Cerebellar nuclear complex (tissue), 1 donor: ENCODE results near the gene ZNF620.
A peak's percentile ranks its signal among the peaks of the same experiment; 100 is the strongest.
"Not testable (repeated sequence)": the region's sequence is repeated elsewhere in the genome, so short reads cannot be mapped to it uniquely, and the experiment has no call there.

Experiments used
- DNase-seq, 2 experiments: peaks; one replicate each; lab custom pipeline; 2025; lab: John Stamatoyannopoulos, UW

ZNF620 gene

DNA sequence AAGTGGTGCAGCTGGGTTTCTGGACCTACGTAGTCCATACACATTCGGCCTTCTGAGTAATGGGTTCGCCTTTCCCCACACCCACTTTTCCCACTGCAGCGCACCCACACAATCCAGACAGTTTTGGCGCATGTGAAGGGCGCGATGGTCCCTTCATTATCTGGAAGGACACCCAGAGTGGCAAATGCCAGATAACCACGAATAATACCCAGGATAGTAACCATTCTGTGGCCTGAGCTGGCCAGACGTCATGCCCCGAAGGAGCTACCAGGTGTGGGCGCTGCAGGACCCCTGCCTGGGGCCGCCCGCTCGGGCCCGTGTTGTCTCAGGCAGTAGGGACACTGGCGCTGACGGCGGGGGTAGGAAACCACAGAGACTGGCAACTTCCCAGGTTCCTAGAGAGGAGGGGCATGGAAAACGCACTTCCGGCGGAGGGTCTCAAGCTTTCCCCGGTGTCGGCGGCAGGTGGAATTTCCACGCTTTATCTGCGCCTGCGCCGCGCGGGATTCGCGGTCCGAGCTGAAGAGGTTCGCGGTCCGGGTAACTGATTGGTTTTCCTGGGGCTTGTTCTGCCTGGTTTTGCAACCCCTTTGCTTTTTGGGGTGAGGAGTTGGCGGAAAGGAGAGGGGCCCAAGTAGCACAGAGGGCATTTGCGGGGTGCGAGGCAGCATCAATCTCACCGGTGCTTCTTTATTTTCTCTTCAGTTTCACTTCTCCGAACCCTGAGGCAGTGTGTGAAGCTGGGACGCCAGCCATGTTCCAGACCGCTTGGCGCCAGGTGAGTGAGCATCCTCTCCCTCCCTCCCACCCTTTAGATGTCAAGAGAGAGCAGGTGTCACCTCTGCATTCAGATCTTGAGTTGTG, at the start of gene ZNF620:
TSS of gene ZNF620 (plus strand) at position 441 of the 864 bp plus-strand sequence. CDS start at position 755, 314 bp downstream.
- DNase-seq = peak; percentile 2 to 34

DNA sequence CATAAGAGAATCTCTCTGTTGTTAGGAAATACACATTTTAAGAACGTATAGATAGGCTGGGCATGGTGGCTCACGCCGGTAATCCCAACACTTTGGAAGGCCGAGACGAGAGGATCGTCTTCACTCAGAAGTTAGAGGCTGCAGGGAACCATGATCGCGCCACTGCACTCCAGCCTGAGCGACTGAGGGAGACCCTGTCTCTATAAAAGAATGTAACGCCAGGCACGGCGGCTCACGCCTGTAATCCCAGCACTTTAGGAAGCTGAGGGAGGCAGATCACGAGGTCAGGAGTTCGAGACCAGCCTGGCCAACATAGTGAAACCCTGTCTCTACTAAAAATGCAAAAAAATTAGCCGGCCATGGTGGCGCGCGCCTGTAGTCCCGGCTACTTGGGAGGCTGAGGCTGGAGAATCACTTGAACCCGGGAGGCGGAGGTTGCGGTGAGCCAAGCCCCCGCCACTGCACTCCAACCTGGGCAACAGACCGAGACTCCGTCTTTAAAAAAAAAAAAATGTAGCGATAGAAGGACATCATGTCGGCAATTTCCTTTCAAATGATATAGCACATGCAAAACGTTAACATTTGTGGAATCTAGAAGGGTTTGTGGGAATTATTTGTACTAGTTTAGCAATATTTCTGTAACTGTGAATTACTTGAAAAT, 49.4 kb upstream of the ZNF620 start:
- DNase-seq = no peak

DNA sequence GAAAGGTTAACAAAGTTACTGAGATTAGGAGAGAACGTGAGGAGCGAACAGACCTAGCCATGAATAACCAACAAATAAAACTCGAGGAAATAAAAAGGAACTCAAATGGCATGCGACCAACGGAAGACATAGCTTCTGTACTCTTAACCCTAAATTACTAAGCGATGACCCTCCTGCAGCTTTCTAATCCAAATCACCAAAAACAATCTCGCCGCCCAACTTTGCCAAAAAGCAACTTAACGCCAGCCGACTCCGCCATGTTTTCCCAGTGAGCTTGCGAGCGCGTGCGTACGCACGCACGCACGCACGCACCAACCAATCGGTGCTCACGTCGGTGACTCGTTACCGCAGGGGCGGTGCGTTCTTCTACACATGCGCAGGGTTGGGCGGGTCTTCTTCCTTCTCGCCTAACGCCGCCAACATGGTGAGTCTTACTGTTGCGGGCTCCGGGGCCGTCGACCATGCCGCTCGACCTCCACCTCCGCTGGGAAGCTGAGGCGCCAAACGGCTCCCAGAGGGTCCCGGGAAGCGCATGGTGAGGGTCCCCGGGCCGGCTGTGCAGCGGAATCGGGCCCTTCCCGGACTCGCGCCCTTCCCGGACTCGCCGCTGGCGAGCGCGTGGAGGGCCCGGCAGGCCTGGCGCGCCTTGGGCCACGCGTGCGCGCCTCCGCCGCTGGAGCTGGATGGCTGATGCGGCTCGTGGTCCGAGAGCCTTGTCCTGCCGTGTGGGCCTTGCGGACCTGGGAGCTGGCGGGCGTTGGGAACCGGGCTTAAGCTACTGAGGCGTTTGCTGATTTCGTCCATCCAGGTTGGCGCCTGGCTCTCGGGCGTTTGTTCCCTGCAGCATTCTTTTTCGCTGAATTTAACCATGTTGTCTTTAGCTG, 48.7 kb upstream of the ZNF620 start, which contains the start of gene RPL14:
TSS of gene RPL14 (plus strand) at position 400 of the 884 bp plus-strand sequence. CDS start at position 533, 133 bp downstream.
- DNase-seq = peak; percentile 72 to 84

DNA sequence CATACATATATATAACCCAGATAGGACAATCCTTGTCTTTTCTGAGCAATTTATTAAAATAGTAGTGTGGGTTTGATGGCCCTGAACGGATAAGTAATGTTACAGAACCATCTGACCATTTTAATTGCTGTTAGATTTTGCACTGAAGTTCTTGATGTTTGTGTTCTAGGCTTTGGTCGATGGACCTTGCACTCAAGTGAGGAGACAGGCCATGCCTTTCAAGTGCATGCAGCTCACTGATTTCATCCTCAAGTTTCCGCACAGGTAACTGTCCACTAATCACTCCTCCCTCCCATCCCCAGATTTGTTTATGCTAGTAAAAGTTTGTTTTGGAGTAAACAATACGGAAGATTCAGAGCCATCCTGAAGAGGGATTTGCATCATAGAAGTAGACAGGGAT, 47.4 kb upstream of the ZNF620 start:
- no peak for DNase-seq

DNA sequence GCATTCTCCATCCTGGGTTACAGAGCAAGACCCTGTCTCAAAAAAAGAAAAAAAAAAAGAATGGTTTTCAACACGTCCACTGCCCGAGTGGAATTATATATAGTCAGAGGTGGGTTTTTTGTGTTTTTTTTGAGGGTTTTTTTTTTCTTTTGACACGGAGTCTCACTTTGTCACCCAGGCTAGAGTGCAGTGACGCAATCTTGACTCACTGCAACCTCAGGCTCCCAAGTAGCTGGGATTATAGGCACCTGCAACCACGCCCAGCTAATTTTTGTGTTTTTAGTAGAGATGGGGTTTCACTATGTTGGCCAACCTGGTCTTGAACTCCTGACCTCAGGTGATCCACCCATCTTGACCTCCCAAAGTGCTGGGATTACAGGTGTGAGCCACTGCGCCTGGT, 45.4 kb upstream of the ZNF620 start:
- not testable (repeated sequence) for DNase-seq

DNA sequence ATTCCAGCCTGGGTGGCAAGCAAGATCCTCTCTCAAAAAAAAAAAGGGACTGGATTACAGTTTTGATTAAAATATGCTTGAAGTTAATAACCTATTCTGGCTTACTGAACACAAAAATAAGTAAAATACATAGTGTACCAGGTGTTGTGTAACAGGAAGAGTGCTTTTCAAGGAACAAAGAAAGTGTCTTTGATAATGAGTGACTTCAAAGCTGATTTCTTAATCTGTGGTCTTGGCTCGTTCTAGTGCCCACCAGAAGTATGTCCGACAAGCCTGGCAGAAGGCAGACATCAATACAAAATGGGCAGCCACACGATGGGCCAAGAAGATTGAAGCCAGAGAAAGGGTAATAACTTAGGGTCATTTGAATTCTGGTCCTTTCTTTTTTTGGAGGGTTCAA, 44.7 kb upstream of the ZNF620 start:
- no peak for DNase-seq

DNA sequence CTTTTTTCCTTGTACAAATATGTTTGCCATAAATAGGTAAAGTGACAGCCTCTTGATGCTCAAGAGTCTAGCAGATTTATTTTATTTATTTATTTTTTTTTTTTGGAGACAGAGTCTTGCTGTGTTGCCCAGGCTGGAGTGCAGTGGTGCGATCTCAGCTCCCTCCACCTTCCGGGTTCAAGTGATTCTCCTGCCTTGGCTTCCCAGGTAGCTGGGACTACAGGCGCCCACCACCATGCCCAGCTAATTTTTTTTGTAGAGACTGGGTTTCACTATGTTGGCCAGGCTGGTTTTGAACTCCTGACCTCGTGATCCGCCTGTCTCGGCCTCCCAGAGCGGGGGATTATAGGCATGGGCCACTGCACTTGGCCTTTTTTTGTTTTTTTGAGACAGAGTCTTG, 43.0 kb upstream of the ZNF620 start:
- not testable (repeated sequence) for DNase-seq

DNA sequence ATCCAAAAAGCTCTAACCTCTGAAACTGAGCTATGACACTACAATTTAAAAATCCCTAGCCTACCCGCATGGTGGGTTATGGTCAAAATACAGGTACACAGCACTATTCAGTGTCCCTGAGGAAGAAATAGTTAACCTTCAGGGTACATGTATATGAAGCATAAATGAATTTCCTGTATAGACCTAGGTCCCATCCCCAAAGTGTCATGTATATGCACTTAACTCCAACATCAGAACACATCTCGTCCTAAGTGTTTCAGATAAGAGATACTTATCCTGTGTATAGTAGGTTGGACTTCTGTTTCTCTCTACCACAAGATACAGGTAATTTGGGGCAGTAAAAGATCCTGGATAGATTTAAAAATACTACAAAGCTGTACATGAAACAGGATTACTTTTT, 42.3 kb upstream of the ZNF620 start:
- no peak for DNase-seq

DNA sequence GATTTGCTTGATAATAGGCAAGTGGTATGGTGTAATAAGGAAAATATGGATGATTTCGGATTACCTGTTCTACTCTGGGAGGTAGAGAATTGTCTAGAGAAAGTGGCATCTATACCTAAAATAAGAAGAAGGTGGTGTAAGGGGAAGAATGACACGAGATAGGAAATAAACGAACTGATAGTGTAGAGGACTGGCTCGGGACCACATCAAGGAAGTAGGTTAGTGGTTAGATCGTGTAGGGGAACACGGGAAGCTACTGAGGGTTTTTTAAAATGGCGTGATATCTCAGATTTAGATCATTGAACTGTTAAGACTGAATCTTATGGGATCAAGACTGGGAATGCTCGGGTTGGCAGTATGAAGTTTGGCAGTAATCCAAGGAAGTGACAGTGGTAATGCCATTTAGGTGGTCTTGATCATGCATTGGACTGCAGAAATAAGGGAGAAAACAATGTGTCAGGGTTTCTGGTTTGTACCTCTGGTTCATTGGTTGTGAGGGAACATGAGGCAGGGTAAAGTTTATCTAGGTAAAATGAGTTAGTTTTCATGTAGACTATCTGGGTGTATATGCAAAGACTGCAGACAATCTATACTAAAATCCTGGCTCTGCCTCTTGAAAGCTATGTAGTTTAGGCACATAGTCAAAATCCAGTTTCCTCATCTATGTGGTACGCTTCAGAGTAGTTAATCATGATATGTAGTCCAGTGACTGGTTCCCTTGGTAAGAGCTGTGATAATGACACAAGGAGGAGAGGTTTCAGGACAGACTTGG, 41.3 kb upstream of the ZNF620 start:
- DNase-seq = no peak

DNA sequence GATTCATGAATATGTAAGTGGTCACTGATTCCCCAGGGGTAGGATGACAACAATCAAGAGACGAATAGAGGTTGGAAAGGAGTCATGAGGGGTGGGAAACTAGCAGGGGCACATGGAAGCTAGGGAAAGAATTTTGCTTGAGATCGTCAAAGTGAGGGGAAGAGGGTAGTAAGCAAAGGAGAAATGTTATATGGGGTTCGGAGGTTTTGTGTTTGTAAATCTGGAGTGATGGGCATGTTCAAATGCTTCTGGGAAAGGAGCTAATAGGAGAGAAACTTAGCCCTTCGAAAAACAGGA, 40.8 kb upstream of the ZNF620 start:
- no peak for DNase-seq

DNA sequence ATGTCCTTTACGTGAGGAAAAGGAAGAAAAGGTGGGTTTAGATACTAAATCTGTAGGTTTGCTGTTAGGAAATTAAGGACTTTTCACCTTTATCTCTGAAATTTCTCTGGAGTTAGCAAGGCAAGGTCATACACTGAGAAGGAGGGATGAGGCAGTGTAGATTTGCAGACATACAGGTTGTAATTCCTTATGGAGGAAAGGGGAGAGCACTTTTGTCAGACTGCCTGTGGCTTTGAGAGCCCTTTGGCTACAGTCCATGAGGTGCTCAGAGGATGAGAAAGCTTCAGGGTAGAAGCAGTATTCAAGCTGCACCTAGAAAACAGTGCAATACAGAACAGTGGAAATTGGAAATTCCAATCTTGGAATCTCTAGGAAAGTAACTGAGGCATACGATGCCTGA, 40.4 kb upstream of the ZNF620 start:
- no peak for DNase-seq

DNA sequence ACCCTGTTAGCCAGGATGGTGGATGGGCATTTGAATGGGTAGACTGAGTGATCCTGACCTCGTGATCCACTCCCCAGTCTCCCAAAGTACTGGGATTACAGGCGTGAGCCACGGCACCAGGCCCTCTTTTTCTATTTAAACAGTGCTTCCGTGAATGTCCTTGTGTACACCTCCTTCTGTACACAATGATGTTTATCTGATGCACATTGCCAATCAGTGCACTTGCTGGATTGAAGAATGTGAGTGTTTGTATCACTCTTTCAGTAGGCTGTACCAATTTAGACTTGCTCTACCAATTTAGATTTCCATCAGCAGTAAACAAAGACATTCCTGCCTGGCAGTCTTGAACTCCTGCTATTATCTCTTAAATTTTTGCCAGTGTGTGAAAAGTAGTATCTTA, 37.8 kb upstream of the ZNF620 start:
- no peak for DNase-seq

DNA sequence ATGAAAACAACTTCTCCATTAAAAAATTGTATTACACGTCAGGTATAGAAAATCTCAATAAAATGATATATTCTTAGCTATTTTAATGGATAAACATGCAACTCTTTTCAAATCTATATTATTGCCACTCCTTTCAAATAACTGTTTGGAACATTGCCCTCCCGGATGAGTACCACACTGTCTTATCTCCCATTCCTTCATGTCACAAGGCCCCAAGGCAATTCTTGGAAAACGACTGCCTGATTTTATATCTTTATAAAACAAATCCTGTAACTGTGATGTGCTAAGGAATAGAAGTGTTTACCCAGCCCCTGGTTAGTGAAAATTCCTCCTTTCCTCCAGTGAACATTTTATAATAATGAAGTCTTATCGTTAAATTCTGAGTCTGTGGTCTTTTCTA, 35.1 kb upstream of the ZNF620 start:
- DNase-seq = no peak

DNA sequence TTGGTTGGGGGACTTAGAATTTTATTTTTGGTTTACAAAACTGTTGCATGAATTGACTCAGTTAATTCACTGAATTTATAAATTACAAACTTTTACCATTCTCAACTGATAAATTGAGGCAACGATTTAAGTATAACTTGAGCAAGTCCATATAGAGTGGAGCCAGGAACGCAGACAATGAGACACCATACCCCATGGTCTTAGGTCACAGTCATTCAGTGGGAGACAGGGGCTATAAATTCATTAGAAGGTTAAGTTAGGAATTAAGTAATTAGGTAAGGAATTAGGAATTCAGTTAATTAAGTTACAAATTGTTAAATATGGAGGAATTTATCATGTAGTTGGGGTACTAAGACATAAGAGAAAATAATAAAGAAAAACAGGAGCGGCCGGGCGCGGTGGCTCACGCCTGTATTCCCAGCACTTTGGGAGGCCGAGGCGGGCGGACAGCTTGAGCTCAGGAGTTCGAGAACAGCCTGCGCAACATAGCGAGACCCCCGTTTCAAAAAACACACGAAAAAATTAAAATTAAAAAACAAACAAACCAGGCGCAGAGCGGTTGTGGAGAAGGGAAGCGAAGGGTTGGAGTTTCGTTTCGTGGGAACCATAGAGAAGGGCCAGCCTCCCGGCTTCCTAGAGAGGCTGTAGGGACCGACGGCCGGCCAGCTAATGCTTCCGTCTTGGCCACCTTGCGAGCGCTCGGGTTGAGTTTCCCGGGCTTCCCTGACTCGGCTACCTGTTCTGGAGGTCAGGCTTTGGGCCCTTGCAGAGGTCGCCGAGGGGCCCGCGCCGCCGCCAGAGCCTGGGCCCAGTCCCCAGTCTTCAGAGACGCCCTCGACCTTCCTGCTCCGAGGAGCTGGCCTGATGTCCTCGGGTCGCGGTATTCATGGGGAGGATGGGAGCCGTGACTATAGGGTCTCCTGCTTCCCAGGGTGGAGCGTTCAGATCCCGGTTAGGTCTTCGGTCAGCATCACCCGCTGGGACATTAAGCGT, 29.1 kb upstream of the ZNF620 start, which contains the start of gene ZNF619:
TSS of gene ZNF619 (plus strand) at position 645 of the 993 bp plus-strand sequence. CDS start 858 bp downstream, outside the sequence.
- peak in 1 of 2 experiments; percentile 37 for DNase-seq

DNA sequence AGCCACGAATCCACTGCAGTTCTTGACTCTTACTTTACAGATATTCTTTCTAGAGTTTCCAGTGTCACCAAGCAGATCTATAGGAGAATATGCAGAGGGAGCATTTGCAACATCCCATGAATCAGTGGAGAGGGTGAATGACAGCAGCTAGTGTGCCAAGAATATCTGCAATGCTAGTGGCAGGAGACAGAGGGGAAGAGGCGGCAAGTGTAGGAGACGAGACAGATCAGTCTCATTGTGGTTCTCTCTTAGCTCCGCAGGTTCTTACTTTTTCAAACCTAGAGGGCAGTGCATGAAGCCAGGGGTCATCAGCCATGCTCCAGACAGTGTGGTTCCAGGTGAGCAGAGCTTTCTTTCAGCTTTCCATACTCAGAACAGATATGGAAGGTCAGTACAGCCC, 28.2 kb upstream of the ZNF620 start:
- DNase-seq = no peak

DNA sequence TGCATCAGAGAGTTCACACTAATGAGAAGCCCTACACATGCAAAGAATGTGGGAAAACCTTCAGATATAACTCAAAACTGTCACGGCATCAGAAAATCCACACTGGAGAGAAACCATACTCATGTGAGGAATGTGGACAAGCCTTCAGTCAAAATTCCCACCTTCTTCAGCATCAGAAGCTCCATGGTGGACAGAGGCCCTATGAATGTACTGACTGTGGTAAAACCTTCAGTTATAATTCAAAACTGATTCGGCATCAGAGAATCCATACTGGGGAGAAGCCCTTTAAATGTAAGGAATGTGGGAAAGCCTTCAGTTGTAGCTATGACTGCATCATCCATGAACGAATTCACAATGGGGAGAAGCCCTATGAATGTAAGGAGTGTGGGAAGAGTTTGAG, 18.7 kb upstream of the ZNF620 start:
- DNase-seq = no peak

DNA sequence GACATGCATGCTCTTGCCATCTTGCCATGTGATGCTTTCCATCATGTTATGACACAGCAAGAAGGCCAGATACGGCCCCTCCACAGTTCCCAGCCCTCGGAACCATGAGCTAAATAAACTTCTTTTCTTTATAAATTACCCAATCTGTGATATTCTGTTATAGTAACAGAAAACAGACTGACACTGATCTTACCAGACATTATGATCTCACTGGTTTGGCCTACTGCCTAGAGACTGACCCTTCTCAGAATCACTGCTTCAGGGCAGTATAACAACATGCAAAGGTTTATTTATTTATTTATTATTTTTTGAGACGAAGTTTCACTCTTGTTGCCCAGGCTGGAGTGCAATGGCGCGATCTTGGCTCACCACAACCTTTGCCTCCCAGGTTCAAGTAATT, 14.9 kb upstream of the ZNF620 start:
- DNase-seq = no peak

DNA sequence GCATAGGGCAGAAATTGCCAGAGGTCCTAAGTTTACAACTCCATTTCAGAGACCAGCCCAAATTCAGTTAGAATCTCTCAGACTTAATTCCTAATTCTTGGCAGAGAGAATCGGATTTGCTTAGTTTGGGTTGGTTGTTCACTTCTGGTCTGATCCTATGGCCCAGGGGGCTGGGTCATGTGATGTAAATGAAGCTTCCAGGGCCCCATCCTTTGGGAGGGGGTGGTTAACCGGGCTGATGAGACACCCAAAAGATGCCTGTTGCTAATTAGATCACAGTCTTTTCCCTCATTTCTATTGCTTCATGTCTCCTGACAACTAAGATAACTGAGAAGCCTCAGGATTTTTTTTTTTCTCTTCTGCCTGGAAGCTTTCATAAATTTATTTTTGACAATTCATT, 11.1 kb upstream of the ZNF620 start:
- no peak for DNase-seq

DNA sequence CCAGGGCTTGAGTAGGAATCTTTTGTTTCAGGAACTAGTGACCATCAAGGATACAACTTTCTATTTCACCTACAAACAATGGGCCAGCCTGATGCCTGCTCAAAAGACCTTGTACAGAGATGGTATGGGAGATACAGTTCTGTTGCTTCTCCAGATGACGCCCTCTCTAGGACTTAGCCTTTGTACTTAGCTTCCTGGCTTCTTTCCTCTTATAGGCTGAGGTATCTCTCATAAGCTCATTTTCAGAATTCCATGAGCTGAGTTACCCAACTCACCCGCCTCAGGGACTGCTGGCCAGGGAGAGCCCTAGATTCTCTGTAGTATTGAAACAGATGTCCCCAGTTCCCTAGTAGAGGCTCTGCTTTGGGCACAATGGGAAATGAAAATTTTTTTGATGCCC, 8.6 kb upstream of the ZNF620 start:
- no peak for DNase-seq

DNA sequence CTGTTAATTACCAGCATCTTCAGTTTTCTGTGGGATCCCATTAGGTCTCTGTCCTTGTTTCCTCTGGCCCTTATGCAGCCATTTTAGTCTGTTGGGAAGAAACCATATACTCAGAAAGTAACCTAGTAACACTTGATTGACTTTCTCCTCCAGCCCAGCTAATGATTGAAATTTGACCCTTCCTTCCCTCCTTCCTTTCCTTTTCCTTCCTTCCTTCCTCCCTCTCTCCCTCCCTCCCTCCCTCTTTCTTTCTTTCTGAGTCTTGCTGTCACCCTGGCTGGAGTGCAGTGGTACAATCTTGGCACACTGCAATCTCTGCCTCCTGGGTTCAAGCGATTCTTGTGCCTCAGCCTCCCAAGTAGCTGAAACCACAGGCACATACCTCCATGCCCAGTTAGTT, 5.9 kb upstream of the ZNF620 start:
- DNase-seq = no peak
